NT2/D1 (cell line): ENCODE results near the gene TNK1.

Experiments
- YY1 ChIP-seq: IDR thresholded peaks from 2 replicates; pipeline ENCODE4 v1.6.1; 2011; ENCODE audit not compliant: insufficient read length, insufficient read depth
- ZNF274 ChIP-seq: IDR thresholded peaks from 2 replicates; pipeline ENCODE4 v1.6.1; 2011; ENCODE audit warnings: mild to moderate bottlenecking, low read depth, low read length

GRCh38 chr17:7380855-7381683, at the start of gene TNK1:
- TF ChIP-seq ZNF274: no peak
- no peak for TF ChIP-seq YY1
